ENCODE measurements around the gene CSNK1A1.

DNA sequence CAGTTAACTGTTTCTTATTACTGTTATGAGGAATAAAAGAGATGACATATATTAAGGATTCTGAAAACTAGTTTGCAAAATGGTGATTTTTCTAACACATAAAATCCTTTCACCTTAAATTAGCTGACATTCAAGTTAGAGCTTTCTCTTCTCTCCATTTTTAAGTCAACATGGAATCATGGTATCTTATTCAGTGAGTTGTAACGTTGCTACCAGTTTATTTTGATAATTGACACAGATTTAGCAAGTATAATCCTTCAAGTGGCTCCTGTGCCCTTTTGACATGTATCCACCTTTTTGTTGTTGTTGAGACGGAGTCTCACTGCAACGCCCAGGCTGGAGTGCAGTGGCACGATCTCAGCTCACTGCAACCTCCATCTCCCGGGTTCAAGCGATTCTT, 58.5 kb downstream of the CSNK1A1 start:
- TF ChIP-seq, protein P1, sequence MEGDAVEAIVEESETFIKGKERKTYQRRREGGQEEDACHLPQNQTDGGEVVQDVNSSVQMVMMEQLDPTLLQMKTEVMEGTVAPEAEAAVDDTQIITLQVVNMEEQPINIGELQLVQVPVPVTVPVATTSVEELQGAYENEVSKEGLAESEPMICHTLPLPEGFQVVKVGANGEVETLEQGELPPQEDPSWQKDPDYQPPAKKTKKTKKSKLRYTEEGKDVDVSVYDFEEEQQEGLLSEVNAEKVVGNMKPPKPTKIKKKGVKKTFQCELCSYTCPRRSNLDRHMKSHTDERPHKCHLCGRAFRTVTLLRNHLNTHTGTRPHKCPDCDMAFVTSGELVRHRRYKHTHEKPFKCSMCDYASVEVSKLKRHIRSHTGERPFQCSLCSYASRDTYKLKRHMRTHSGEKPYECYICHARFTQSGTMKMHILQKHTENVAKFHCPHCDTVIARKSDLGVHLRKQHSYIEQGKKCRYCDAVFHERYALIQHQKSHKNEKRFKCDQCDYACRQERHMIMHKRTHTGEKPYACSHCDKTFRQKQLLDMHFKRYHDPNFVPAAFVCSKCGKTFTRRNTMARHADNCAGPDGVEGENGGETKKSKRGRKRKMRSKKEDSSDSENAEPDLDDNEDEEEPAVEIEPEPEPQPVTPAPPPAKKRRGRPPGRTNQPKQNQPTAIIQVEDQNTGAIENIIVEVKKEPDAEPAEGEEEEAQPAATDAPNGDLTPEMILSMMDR (IDR thresholded peaks at IDR 0.05), result no peak
- no peak for TF ChIP-seq POLR2AphosphoS5 (IDR thresholded peaks at IDR 0.05; ENCODE audit: low read depth, low read length)

Data from Panc1 (cell line).